ENCODE data around the gene DPP10.
"Not testable (repeated sequence)": the region's sequence is repeated elsewhere in the genome, so short reads cannot be mapped to it uniquely, and the experiment has no call there.

The DPP10 gene

GRCh38 chr2:115083225-115083624 is 640.8 kb downstream of the DPP10 start:
- DNase-seq (ENCODE audit: low read depth): no peak

GRCh38 chr2:115083711-115084110 is 641.3 kb downstream of the DPP10 start:
- no peak for TF ChIP-seq CTCF (IDR thresholded peaks at IDR 0.05; ENCODE audit: control insufficient read depth, extremely low read depth, insufficient read depth)
- DNase-seq (ENCODE audit: low read depth): no peak

More at GRCh38 chr2:115083225-115083624, 640.8 kb downstream of the DPP10 start:
- no peak overlapping the region for H3K4me3 ChIP-seq (ENCODE audit: low read depth, low read length)
- TF ChIP-seq CTCF (IDR thresholded peaks at IDR 0.05; ENCODE audit: control insufficient read depth, extremely low read depth, insufficient read depth): peak; percentile 42

GRCh38 chr2:115084446-115084845 is 642.0 kb downstream of the DPP10 start:
- H3K4me3 ChIP-seq (ENCODE audit: low read depth, low read length): no peak overlapping the region
- no peak for TF ChIP-seq CTCF (IDR thresholded peaks at IDR 0.05; ENCODE audit: control insufficient read depth, extremely low read depth, insufficient read depth)
- DNase-seq (ENCODE audit: low read depth): no peak

More at GRCh38 chr2:115083711-115084110, 641.3 kb downstream of the DPP10 start:
- H3K4me3 ChIP-seq (ENCODE audit: low read depth, low read length): no peak overlapping the region

- not testable (repeated sequence) for DNase-seq (ENCODE audit: low read depth); H3K4me3 ChIP-seq (ENCODE audit: low read depth, low read length)
These were observed 643.7 kb downstream of the DPP10 start for GRCh38 chr2:115086051-115086620.

- no peak for DNase-seq (ENCODE audit: low read depth)
- TF ChIP-seq CTCF (IDR thresholded peaks at IDR 0.05; ENCODE audit: control insufficient read depth, extremely low read depth, insufficient read depth): no peak
- no peak overlapping the region for H3K4me3 ChIP-seq (ENCODE audit: low read depth, low read length)
These were observed 652.0 kb downstream of the DPP10 start for GRCh38 chr2:115094441-115094840.

GRCh38 chr2:115105966-115106365 is 663.5 kb downstream of the DPP10 start:
- no peak for TF ChIP-seq CTCF (IDR thresholded peaks at IDR 0.05; ENCODE audit: control insufficient read depth, extremely low read depth, insufficient read depth)
- DNase-seq (ENCODE audit: low read depth): no peak
- H3K4me3 ChIP-seq (ENCODE audit: low read depth, low read length): no peak overlapping the region

- DNase-seq (ENCODE audit: low read depth): no peak
- no peak for TF ChIP-seq CTCF (IDR thresholded peaks at IDR 0.05; ENCODE audit: control insufficient read depth, extremely low read depth, insufficient read depth)
- no peak overlapping the region for H3K4me3 ChIP-seq (ENCODE audit: low read depth, low read length)
These were observed 672.7 kb downstream of the DPP10 start for GRCh38 chr2:115115135-115115534.
